H1 (cell line): ENCODE results near the gene CDH11.

Experiments
- EP300 ChIP-seq, 2 experiments: IDR thresholded peaks; 1 replicate in 1 of 2; 2 replicates in 1 of 2; pipeline ENCODE4 v1.6.1; 2011 to 2012; ENCODE audit warnings: low read depth in 2 of 2, low read length in 2 of 2, mild to moderate bottlenecking in 2 of 2, borderline replicate concordance in 1 of 2, inconsistent platforms in 1 of 2, moderate library complexity in 1 of 2
- HDAC6 ChIP-seq: IDR thresholded peaks from one replicate; pipeline ENCODE4 v1.7.1; 2012; ENCODE audit warnings: low read depth, mild to moderate bottlenecking, inconsistent platforms, low read length, moderate library complexity
- JUND ChIP-seq: IDR thresholded peaks from 2 replicates; pipeline ENCODE4 v1.6.1; 2011; ENCODE audit warnings: mild to moderate bottlenecking, improper control_type of control experiment, low read length
- KDM5A ChIP-seq: fragments of 200-600 bp; IDR thresholded peaks from 2 replicates; pipeline ENCODE4 v1.7.1; 2012; ENCODE audit warnings: mild to moderate bottlenecking, low read length, inconsistent platforms, mixed read lengths
- PHF8 ChIP-seq: fragments of 200-600 bp; sonication (generic); conservative IDR thresholded peaks from 2 replicates; pipeline ENCODE4 v1.7.1; 2012; ENCODE audit warnings: low read depth, mild to moderate bottlenecking, inconsistent platforms, low read length, moderate library complexity
- POLR2A ChIP-seq, 2 experiments: IDR thresholded peaks; 1 replicate in 1 of 2; 2 replicates in 1 of 2; pipeline ENCODE4 v1.6.1; 2011; ENCODE audit warnings: low read depth in 2 of 2, low read length in 2 of 2, mild to moderate bottlenecking in 2 of 2; ENCODE audit errors: control extremely low read depth in 1 of 2
- RFX5 ChIP-seq: IDR thresholded peaks from 2 replicates; pipeline ENCODE4 v1.6.1; 2011; ENCODE audit warnings: low read depth, low read length, improper control_type of control experiment, borderline replicate concordance
- RNF2 ChIP-seq: fragments of 200-900, 300-1000 bp; sonication (generic); IDR thresholded peaks from 2 replicates; pipeline ENCODE4 v1.7.1; 2016; ENCODE audit warnings: borderline replicate concordance, low read depth, mild to moderate bottlenecking, antibody characterized with exemption, low read length; ENCODE audit not compliant: poor library complexity, severe bottlenecking; ENCODE audit errors: missing control alignments
- SP1 ChIP-seq: IDR thresholded peaks from 2 replicates; pipeline ENCODE4 v1.6.1; 2011; ENCODE audit warnings: low read depth, low read length
- TF ChIP-seq, protein P1 (sequence below), 3 experiments: IDR thresholded peaks; 1 replicate in 2 of 3; 2 replicates in 1 of 3; pipeline versions ENCODE4 v1.5.1 to v1.6.1; 2011; ENCODE audit warnings: low read length in 3 of 3, mild to moderate bottlenecking in 3 of 3, inconsistent platforms in 2 of 3, low read depth in 1 of 3, moderate library complexity in 1 of 3; ENCODE audit not compliant: insufficient read depth in 1 of 3; ENCODE audit errors: control extremely low read depth in 1 of 3
- TF ChIP-seq, protein P2 (sequence below): IDR thresholded peaks from 2 replicates; pipeline ENCODE4 v1.6.1; 2012; ENCODE audit warnings: inconsistent platforms
- TF ChIP-seq, protein P3 (sequence below): IDR thresholded peaks from 2 replicates; pipeline ENCODE4 v1.6.1; 2011; ENCODE audit warnings: low read depth, mild to moderate bottlenecking, low read length; ENCODE audit not compliant: insufficient read depth

DNA sequence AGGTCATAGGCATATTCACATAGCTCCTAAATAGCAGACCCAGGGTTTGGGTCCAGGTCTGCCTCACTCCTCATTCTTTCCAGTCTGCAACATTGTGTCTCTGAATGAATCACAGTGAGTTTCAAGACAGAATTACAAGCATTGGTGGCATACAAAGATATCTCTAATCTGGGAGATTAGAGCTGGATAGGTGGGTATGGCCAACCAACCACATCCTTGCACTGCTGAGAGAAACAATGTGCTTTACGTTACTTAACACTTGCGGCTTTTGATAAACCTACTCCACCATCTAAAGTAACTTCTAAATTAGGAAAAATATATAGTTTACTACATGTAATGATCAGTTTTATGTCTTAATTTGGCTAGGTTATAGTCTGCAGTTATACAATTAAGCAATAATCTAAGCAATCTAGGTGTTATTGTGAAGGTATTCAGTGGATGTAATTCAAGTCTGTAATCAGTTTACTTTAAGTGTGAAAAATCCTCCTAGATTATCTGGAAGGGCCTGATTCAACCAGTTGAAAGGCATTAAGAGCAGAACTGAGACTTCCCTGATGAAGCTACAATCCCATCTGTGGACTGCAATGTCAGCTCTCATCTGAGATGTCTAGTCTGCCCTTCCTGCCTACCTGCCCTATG is 26.7 kb downstream of the CDH11 start:
- no peak for TF ChIP-seq RFX5
- TF ChIP-seq, protein P1, sequence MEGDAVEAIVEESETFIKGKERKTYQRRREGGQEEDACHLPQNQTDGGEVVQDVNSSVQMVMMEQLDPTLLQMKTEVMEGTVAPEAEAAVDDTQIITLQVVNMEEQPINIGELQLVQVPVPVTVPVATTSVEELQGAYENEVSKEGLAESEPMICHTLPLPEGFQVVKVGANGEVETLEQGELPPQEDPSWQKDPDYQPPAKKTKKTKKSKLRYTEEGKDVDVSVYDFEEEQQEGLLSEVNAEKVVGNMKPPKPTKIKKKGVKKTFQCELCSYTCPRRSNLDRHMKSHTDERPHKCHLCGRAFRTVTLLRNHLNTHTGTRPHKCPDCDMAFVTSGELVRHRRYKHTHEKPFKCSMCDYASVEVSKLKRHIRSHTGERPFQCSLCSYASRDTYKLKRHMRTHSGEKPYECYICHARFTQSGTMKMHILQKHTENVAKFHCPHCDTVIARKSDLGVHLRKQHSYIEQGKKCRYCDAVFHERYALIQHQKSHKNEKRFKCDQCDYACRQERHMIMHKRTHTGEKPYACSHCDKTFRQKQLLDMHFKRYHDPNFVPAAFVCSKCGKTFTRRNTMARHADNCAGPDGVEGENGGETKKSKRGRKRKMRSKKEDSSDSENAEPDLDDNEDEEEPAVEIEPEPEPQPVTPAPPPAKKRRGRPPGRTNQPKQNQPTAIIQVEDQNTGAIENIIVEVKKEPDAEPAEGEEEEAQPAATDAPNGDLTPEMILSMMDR (IDR thresholded peaks at IDR 0.05; ENCODE audit: control extremely low read depth in 1 of 3, insufficient read depth in 1 of 3, low read depth in 1 of 3, low read length in 3 of 3): no peak
- no peak for TF ChIP-seq JUND
- TF ChIP-seq EP300 (IDR thresholded peaks at IDR 0.05; ENCODE audit: borderline replicate concordance in 1 of 2, low read depth in 2 of 2, low read length in 2 of 2): no peak
- TF ChIP-seq HDAC6: no peak
- no peak for TF ChIP-seq SP1
- no peak for TF ChIP-seq POLR2A (IDR thresholded peaks at IDR 0.05; ENCODE audit: control extremely low read depth in 1 of 2, low read depth in 2 of 2, low read length in 2 of 2)
- TF ChIP-seq, protein P2, sequence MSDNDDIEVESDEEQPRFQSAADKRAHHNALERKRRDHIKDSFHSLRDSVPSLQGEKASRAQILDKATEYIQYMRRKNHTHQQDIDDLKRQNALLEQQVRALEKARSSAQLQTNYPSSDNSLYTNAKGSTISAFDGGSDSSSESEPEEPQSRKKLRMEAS: no peak
- no peak for TF ChIP-seq KDM5A
- TF ChIP-seq RNF2: no peak
- TF ChIP-seq, protein P3, sequence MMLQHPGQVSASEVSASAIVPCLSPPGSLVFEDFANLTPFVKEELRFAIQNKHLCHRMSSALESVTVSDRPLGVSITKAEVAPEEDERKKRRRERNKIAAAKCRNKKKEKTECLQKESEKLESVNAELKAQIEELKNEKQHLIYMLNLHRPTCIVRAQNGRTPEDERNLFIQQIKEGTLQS: no peak
- TF ChIP-seq PHF8: no peak
